ENCODE measurements around the gene PMIS2. TPM values are rescaled to one million over a fixed set of nuclear protein-coding genes. Genes with fewer than 3 reads are reported as not detected.

PMIS2 gene
- total RNA-seq, 2 experiments from 2014 or later = not detected

DNA sequence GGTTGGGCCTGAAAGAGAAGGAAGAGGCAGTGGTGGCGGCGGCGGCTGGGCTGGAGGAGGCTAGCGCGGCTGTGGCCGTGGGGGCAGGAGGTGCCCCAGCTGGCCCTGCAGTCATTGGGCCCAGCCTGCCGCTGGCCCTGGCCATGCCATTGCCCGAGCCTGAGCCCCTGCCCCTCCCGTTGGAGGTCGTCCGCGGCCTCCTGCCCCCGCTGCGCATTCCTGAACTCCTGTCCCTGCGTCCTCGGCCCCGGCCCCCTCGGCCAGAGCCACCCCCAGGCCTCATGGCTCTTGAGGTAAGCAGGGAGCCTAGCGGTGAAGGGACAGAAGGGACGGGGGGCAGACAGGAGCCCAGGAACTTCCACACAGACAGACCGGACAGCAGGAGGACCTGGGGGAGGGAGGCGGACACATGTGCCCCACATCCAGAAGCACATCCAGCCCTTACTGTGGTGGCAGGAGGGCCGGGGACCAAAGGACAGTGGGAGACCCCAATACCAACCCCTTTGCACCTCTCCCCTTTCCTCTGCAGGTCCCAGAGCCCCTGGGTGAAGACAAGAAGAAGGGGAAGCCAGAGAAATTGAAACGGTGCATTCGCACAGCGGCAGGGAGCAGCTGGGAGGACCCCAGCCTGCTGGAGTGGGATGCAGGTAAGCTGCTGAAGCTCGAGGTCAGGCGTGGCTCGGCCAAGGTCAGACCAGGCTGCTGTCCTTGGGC is 47.9 kb downstream of the PMIS2 start:
- ChIA-PET POLR2A (interaction anchor here (1.6 kb wide), 1 partner anchor 11 kb away, joined by 4 read pairs; no protein-coding TSS in a partner anchor), CTCF (interaction anchor here (1.1 kb wide), 1 partner anchor 32 kb away, joined by 4 read pairs; no protein-coding TSS in a partner anchor)
- no peak for DNase-seq
- intact Hi-C loops (cut with micrococcal nuclease) = no loop called here
- H3K36me3 Mint-ChIP-seq (ENCODE audit: low read depth) = peaks cover 44% of the 10 kb centered on the region
- H3K4me3 Mint-ChIP-seq = no peak overlapping the region
- no peak overlapping the region for H3K27ac Mint-ChIP-seq
- TF ChIP-seq, protein P1, sequence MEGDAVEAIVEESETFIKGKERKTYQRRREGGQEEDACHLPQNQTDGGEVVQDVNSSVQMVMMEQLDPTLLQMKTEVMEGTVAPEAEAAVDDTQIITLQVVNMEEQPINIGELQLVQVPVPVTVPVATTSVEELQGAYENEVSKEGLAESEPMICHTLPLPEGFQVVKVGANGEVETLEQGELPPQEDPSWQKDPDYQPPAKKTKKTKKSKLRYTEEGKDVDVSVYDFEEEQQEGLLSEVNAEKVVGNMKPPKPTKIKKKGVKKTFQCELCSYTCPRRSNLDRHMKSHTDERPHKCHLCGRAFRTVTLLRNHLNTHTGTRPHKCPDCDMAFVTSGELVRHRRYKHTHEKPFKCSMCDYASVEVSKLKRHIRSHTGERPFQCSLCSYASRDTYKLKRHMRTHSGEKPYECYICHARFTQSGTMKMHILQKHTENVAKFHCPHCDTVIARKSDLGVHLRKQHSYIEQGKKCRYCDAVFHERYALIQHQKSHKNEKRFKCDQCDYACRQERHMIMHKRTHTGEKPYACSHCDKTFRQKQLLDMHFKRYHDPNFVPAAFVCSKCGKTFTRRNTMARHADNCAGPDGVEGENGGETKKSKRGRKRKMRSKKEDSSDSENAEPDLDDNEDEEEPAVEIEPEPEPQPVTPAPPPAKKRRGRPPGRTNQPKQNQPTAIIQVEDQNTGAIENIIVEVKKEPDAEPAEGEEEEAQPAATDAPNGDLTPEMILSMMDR (IDR thresholded peaks at IDR 0.05) = no peak
- no peaks in the 10 kb centered on the region for H3K27me3 Mint-ChIP-seq
- no peak for ATAC-seq
- H3K4me1 Mint-ChIP-seq (ENCODE audit: low read depth) = peaks cover 12% of the 10 kb centered on the region
- H3K9me3 Mint-ChIP-seq = no peaks in the 10 kb centered on the region

DNA sequence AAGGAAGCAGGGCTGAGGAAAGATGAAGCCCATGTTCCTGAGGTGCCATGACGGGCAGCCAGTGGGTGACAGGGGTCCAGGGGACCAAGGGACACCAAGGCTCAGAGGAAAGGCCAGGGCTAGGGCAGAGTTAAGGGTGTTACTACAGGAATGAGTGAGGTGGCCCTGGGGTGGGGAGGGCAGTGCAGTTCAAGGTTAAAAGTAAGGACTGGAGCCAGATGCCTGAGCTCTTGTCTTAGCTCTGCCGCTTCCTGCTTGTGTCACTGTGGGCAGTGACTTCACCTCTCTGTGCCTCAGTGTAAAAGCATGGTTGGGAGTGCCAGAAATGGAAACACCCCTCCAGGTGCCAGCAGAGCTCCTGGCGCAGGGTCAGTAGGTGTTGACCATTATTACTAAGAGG is 50.7 kb downstream of the PMIS2 start:
- peaks cover 7% of the 10 kb centered on the region for H3K4me1 Mint-ChIP-seq (ENCODE audit: low read depth)
- ATAC-seq = no peak
- CTCF ChIA-PET = no interaction called here
- H3K4me3 Mint-ChIP-seq = no peak overlapping the region
- no peak for DNase-seq
- intact Hi-C loops (cut with micrococcal nuclease) = no loop called here
- TF ChIP-seq, protein P1 (IDR thresholded peaks at IDR 0.05) = no peak
- peaks cover 31% of the 10 kb centered on the region for H3K36me3 Mint-ChIP-seq (ENCODE audit: low read depth)
- POLR2A ChIA-PET = interaction anchor here (0.7 kb wide), 1 partner anchor 9 kb away, joined by 3 read pairs; no protein-coding TSS in a partner anchor
- no peaks in the 10 kb centered on the region for H3K9me3 Mint-ChIP-seq
- no peak overlapping the region for H3K27ac Mint-ChIP-seq
- H3K27me3 Mint-ChIP-seq = no peaks in the 10 kb centered on the region

Other genes with a start within 250 kb of the PMIS2 start
- not detected for gene FFAR1, start 238.3 kb upstream of the PMIS2 start, total RNA-seq
- gene FFAR3, start 227.7 kb upstream of the PMIS2 start, total RNA-seq = 1 to 10 TPM; 1.1 to 1.2 TPM
- under 1 TPM; 0.18 to 0.56 TPM for gene GPR42, start 215.1 kb upstream of the PMIS2 start, total RNA-seq
- not detected for gene FFAR2, start 137.9 kb upstream of the PMIS2 start, total RNA-seq
- gene KRTDAP, start 95.7 kb upstream of the PMIS2 start, total RNA-seq = not detected
- 1 to 10 TPM in 1 of 2 experiments, under 1 TPM in 1; 0.68 to 1.1 TPM for gene DMKN, start 72.5 kb upstream of the PMIS2 start, total RNA-seq
- gene SBSN, start 57.9 kb upstream of the PMIS2 start, total RNA-seq = not detected
- gene GAPDHS, start 52.7 kb upstream of the PMIS2 start, total RNA-seq = not detected
- 10 to 100 TPM; 81.7 to 86.6 TPM for gene TMEM147, start 40.5 kb upstream of the PMIS2 start, total RNA-seq
- gene ATP4A, start 22.5 kb upstream of the PMIS2 start, total RNA-seq = not detected
- gene HAUS5, start 26.6 kb downstream of the PMIS2 start, total RNA-seq = 10 to 100 TPM; 38.3 to 40.0 TPM
- gene RBM42, start 42.9 kb downstream of the PMIS2 start, total RNA-seq = 10 to 100 TPM; 82.9 to 95.2 TPM
- gene ETV2, start 55.6 kb downstream of the PMIS2 start, total RNA-seq = 1 to 10 TPM; 1.2 to 1.4 TPM
- gene COX6B1, start 62.1 kb downstream of the PMIS2 start, total RNA-seq = 100 to 1,000 TPM; 432 to 437 TPM
- 1 to 10 TPM; 1.8 to 2.2 TPM for gene UPK1A, start 80.3 kb downstream of the PMIS2 start, total RNA-seq
- 100 to 1,000 TPM; 410 to 420 TPM for gene ZBTB32, start 118.4 kb downstream of the PMIS2 start, total RNA-seq
- gene KMT2B, start 131.8 kb downstream of the PMIS2 start, total RNA-seq = 10 to 100 TPM; 62.9 to 63.6 TPM
- 100 to 1,000 TPM; 140 to 143 TPM for gene IGFLR1, start 156.3 kb downstream of the PMIS2 start, total RNA-seq
- 10 to 100 TPM; 41.7 to 42.5 TPM for gene U2AF1L4, start 159.2 kb downstream of the PMIS2 start, total RNA-seq
- gene PSENEN, start 159.5 kb downstream of the PMIS2 start, total RNA-seq = 10 to 100 TPM; 37.2 to 41.3 TPM
- gene LIN37, start 162.4 kb downstream of the PMIS2 start, total RNA-seq = 1 to 10 TPM; 4.5 to 7.8 TPM
- gene HSPB6, start 170.9 kb downstream of the PMIS2 start, total RNA-seq = under 1 TPM; 0.85 to 0.95 TPM
- gene PROSER3, start 172.0 kb downstream of the PMIS2 start, total RNA-seq = 10 to 100 TPM; 40.7 to 41.1 TPM
- gene ARHGAP33, start 189.4 kb downstream of the PMIS2 start, total RNA-seq = 10 to 100 TPM; 27.1 to 29.8 TPM
- gene PRODH2, start 226.7 kb downstream of the PMIS2 start, total RNA-seq = not detected

All from activated CD8-positive, alpha-beta T cell treated with anti-CD3 and anti-CD28 coated beads for 36 hours (primary cell).